ENCODE measurements around the gene ATP6V0E2.

DNA sequence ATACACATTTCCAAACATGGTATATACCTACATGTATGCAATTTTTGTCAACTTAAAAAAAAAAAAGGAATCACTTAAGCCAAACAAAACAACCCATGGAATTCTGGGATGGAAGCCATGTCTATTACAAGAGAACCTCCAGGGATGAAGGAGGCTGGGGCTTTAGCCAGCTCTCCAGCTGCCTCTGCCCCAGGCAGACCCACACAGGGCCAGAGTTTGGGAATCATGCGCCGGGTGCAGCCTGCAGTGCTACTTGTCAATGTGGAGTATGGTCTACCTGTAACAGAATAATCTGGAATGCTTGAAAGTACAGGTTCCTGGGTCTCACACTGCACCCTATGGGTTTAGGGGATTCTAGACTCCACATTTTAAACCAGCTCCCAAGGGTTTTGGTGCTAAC, 10.8 kb downstream of the ATP6V0E2 start:
- no peak for TF ChIP-seq EZH2phosphoT487 (IDR thresholded peaks at IDR 0.05; ENCODE audit: low read length)
- TF ChIP-seq EZH2 (optimal IDR thresholded peaks at IDR 0.05; ENCODE audit: low read depth, low read length) = no peak

All from MM.1S (cell line).